K562 (cell line): ENCODE results near the gene ZFP69B. TPM values are rescaled to one million over a fixed set of nuclear protein-coding genes. Genes with fewer than 3 reads are reported as not detected.

Source experiments
- CREB1 ChIP-seq, 2 experiments: sonication (generic) in 1 of 2; formaldehyde crosslinking in 1 of 2; IDR thresholded peaks; 2 replicates each; pipeline versions ENCODE4 v1.6.1 to v1.8.0; 2012 to 2022; ENCODE audit warnings: inconsistent platforms in 1 of 2, mild to moderate bottlenecking in 1 of 2, missing genetic modification reagents in 1 of 2, moderate library complexity in 1 of 2
- PURB ChIP-seq: sonication (generic); formaldehyde crosslinking; IDR thresholded peaks from 2 replicates; pipeline ENCODE4 v1.9.0; 2021; ENCODE audit warnings: low read depth, mild to moderate bottlenecking, missing genetic modification reagents
- SMAD4 ChIP-seq: fragments of 250-450 bp; sonication (Bioruptor Pico); conservative IDR thresholded peaks from 2 replicates; pipeline ENCODE4 v1.8.0; 2021; ENCODE audit warnings: inconsistent platforms, mild to moderate bottlenecking, moderate library complexity
- TCFL5 ChIP-seq: fragments of 250-450 bp; sonication (Bioruptor Pico); conservative IDR thresholded peaks from 2 replicates; pipeline ENCODE4 v1.6.1; 2021; ENCODE audit warnings: mild to moderate bottlenecking, moderate library complexity, matching md5 sums
- WHSC1 ChIP-seq: IDR thresholded peaks from one replicate; pipeline ENCODE4 v1.6.1; 2012; ENCODE audit warnings: low read length, control low read depth, inconsistent platforms
- YY1 ChIP-seq, 3 experiments: IDR thresholded peaks; 2 replicates each; pipeline ENCODE4 v1.6.1; 2011; ENCODE audit warnings: low read length in 2 of 3, mild to moderate bottlenecking in 2 of 3, moderate library complexity in 2 of 3, borderline replicate concordance in 1 of 3, control low read depth in 1 of 3, low read depth in 1 of 3; ENCODE audit not compliant: insufficient read depth in 3 of 3, insufficient replicate concordance in 2 of 3, control insufficient read depth in 1 of 3, insufficient read length in 1 of 3; ENCODE audit errors: extremely low read depth in 1 of 3
- ZFP36 ChIP-seq: fragments of 150-350 bp; IDR thresholded peaks from 2 replicates; pipeline ENCODE4 v1.6.1; 2018; ENCODE audit warnings: low read length, low read depth; ENCODE audit not compliant: partially characterized antibody
- polyA plus RNA-seq, 8 experiments: library from polyadenylated mRNA; depleted of rRNA in 4 of 8; stranded (reverse) in 5 of 8; unstranded in 3 of 8; fragments of >200 nt; fragmentation: Nextera tagmentation in 2 of 8; fragmentation: Illumina TruSeq in 1 of 8; extraction: Ambion mirVana in 2 of 8; extraction: Trizol in 1 of 8; gene quantifications; 2 replicates each; pipeline versions ENCODE4 v1.2.1 to v1.2.3, GENCODE V29; 2011 to 2014; ENCODE audit warnings: inconsistent platforms in 1 of 8, missing spikeins in 1 of 8
- total RNA-seq, 7 experiments: library from RNA; depleted of rRNA in 6 of 7; stranded (reverse); fragments of >200 nt in 6 of 7; fragmentation: Illumina TruSeq in 2 of 7; extraction: Trizol in 2 of 7; gene quantifications; 2 replicates each; pipeline versions ENCODE4 v1.2.1 to v1.2.3, GENCODE V29; 2011 to 2021; ENCODE audit warnings: low replicate concordance in 1 of 7
- TF ChIP-seq, protein P1 (sequence below): fragments of 250-450 bp; sonication (Bioruptor Pico); IDR thresholded peaks from 2 replicates; pipeline ENCODE4 v1.4.0; 2020
- TF ChIP-seq, protein P2 (sequence below): IDR thresholded peaks from 2 replicates; pipeline ENCODE4 v1.6.1; 2011; ENCODE audit warnings: borderline replicate concordance, low read depth, mild to moderate bottlenecking, moderate library complexity, low read length; ENCODE audit not compliant: insufficient read depth, poor library complexity, severe bottlenecking

The ZFP69B gene
- total and polyA plus RNA-seq, 9 of the 15 experiments (the other 6 are each of a cell fraction or from before 2014, with no cell fraction given) = 1.6 to 10.3 (median 8.4) TPM

DNA sequence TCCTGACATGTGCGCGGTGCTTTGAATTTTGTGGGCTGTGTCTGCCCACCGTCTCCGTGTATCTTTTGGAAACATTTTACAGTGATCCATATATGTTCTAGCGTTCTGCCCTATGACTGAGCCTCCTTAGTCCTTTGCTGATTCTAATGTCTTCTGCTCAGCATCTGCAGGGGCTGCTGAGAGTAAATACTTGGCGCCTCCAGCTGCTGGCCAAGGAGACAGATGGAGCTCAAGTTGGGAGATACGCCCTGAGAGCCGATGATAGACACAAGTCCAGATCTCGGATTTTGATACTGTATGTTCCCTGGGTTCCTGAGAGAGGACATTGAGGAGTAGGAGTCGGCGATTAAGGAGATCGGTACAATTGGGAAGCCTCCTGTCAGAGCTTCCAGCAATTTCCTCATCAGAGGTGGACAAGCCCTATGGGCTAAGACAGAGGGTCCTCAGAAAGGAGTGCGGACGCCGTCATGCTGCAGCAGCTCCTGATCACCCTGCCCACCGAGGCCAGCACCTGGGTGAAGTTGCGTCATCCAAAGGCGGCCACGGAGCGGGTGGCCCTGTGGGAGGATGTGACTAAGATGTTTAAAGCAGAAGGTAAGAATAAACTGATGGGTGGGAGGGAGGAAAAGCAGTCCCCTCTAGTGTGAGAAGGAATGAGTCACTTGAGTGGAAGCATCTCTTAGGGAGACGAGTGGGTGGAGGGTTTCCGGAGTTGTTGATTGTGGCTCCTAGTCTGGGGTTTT, 390 bp downstream of the ZFP69B start (continued):
- TF ChIP-seq, protein P1, sequence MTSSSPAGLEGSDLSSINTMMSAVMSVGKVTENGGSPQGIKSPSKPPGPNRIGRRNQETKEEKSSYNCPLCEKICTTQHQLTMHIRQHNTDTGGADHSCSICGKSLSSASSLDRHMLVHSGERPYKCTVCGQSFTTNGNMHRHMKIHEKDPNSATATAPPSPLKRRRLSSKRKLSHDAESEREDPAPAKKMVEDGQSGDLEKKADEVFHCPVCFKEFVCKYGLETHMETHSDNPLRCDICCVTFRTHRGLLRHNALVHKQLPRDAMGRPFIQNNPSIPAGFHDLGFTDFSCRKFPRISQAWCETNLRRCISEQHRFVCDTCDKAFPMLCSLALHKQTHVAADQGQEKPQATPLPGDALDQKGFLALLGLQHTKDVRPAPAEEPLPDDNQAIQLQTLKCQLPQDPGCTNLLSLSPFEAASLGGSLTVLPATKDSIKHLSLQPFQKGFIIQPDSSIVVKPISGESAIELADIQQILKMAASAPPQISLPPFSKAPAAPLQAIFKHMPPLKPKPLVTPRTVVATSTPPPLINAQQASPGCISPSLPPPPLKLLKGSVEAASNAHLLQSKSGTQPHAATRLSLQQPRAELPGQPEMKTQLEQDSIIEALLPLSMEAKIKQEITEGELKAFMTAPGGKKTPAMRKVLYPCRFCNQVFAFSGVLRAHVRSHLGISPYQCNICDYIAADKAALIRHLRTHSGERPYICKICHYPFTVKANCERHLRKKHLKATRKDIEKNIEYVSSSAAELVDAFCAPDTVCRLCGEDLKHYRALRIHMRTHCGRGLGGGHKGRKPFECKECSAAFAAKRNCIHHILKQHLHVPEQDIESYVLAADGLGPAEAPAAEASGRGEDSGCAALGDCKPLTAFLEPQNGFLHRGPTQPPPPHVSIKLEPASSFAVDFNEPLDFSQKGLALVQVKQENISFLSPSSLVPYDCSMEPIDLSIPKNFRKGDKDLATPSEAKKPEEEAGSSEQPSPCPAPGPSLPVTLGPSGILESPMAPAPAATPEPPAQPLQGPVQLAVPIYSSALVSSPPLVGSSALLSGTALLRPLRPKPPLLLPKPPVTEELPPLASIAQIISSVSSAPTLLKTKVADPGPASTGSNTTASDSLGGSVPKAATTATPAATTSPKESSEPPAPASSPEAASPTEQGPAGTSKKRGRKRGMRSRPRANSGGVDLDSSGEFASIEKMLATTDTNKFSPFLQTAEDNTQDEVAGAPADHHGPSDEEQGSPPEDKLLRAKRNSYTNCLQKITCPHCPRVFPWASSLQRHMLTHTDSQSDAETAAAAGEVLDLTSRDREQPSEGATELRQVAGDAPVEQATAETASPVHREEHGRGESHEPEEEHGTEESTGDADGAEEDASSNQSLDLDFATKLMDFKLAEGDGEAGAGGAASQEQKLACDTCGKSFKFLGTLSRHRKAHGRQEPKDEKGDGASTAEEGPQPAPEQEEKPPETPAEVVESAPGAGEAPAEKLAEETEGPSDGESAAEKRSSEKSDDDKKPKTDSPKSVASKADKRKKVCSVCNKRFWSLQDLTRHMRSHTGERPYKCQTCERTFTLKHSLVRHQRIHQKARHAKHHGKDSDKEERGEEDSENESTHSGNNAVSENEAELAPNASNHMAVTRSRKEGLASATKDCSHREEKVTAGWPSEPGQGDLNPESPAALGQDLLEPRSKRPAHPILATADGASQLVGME = no peak
- TF ChIP-seq PURB (CRISPR knock-in tag) (no peak), ZFP36 (peak; percentile 3), YY1 (IDR thresholded peaks at IDR 0.05; ENCODE audit: borderline replicate concordance in 1 of 3, control insufficient read depth in 1 of 3, extremely low read depth in 1 of 3, insufficient read depth in 3 of 3, insufficient read length in 1 of 3, insufficient replicate concordance in 2 of 3, low read depth in 1 of 3, low read length in 2 of 3) (peak in 1 of 3 experiments; percentile 9), WHSC1 (no peak), TCFL5 (no peak), CREB1 (IDR thresholded peaks at IDR 0.05) (peak; percentile 62; the same call in 1 of the 2 replicates), CREB1 (CRISPR knock-in tag; IDR thresholded peaks at IDR 0.05) (no peak; the same call in 1 of the 2 replicates), SMAD4 (CRISPR knock-in tag) (no peak)
- TF ChIP-seq, protein P2, sequence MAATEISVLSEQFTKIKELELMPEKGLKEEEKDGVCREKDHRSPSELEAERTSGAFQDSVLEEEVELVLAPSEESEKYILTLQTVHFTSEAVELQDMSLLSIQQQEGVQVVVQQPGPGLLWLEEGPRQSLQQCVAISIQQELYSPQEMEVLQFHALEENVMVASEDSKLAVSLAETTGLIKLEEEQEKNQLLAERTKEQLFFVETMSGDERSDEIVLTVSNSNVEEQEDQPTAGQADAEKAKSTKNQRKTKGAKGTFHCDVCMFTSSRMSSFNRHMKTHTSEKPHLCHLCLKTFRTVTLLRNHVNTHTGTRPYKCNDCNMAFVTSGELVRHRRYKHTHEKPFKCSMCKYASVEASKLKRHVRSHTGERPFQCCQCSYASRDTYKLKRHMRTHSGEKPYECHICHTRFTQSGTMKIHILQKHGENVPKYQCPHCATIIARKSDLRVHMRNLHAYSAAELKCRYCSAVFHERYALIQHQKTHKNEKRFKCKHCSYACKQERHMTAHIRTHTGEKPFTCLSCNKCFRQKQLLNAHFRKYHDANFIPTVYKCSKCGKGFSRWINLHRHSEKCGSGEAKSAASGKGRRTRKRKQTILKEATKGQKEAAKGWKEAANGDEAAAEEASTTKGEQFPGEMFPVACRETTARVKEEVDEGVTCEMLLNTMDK = no peak
